Left lung (tissue), 10 donors: ENCODE data around the gene RPL37. TPM values are rescaled to one million over a fixed set of nuclear protein-coding genes. Genes with fewer than 3 reads are reported as not detected.

Experiments
- ATAC-seq: fragments of 200-7000 bp; cut with Tn5 transposase; one replicate; pipeline ENCODE4 v1.9.1; 2020; ENCODE audit warnings: moderate library complexity
- DNase-seq, 4 donors: peaks; one replicate each; pipeline ENCODE4 v3.0.0-alpha.2; 2013 to 2020
- H3K27ac ChIP-seq, 2 donors: fragments of 200-600 bp; sonication (generic) in 1 of 2; one replicate each; pipeline versions ENCODE4 v1.5.0 to v1.8.0; 2020 to 2021
- H3K27me3 ChIP-seq, 2 donors: fragments of 200-600 bp; sonication (generic) in 1 of 2; one replicate each; pipeline versions ENCODE4 v1.5.0 to v1.8.0; 2020 to 2021
- H3K36me3 ChIP-seq, 2 donors: fragments of 200-600 bp; sonication (generic) in 1 of 2; one replicate each; pipeline versions ENCODE4 v1.5.0 to v1.8.0; 2020 to 2021
- H3K4me1 ChIP-seq, 2 donors: fragments of 200-600 bp; one replicate each; pipeline ENCODE4 v1.8.0; 2021
- H3K4me3 ChIP-seq, 2 donors: fragments of 200-600 bp; sonication (generic) in 1 of 2; one replicate each; pipeline versions ENCODE4 v1.5.0 to v1.8.0; 2020 to 2021; ENCODE audit warnings: mild to moderate bottlenecking in 1 of 2
- H3K9me3 ChIP-seq, 2 donors: fragments of 200-600 bp; sonication (generic) in 1 of 2; one replicate each; pipeline versions ENCODE4 v1.5.0 to v1.8.0; 2020 to 2021
- intact Hi-C, 2 donors: fragments of 100-400 bp; cut with DNase I; formaldehyde crosslinking; loops; one replicate each; pipeline versions ENCODE4 v1.11.2 to v1.14.2; 2022
- polyA plus RNA-seq, 6 donors: library from polyadenylated mRNA; unstranded; fragments of 120-200 nt; gene quantifications; one replicate each; pipeline ENCODE4 v1.2.1, GENCODE V29; 2013; ENCODE audit not compliant: insufficient read length in 6 of 6
- total RNA-seq, 2 donors: library from RNA; stranded (reverse); fragmentation: NEBNext Ultra II Directional; extraction: Animal tissue kit (Norgen Biotek cat#: 25700); gene quantifications; one replicate each; pipeline ENCODE4 v1.2.1, GENCODE V29; 2021
- TF ChIP-seq, protein P1 (sequence below), 2 donors: fragments of 200-600 bp; sonication (generic) in 1 of 2; IDR thresholded peaks; one replicate each; pipeline versions ENCODE4 v1.5.0 to v1.8.0; 2021; ENCODE audit warnings: antibody characterized with exemption in 2 of 2
- donor health status: DM: no; HTN: yes; CAD: no.
- donor health status: DM: no; HTN: no; CAD: no.

The RPL37 gene
- total and polyA plus RNA-seq, 8 donors, result 941 to 2,731 (median 2,301) TPM

GRCh38 chr5:40776658-40776977 lies 58.4 kb downstream of the RPL37 start:
- intact Hi-C loops, result no loop called here
- Histone ChIP-seq H3K9me3 (no peaks in the 10 kb centered on the region), H3K27me3 (no peaks in the 10 kb centered on the region), H3K4me1 (peaks cover 0 to 37% of the 10 kb centered on the region in 2 donors), H3K27ac (peak overlapping the region in 1 of 2 donors; percentile 49), H3K36me3 (peaks cover 3 to 38% of the 10 kb centered on the region in 2 donors), H3K4me3 (no peak overlapping the region)
- TF ChIP-seq, protein P1, sequence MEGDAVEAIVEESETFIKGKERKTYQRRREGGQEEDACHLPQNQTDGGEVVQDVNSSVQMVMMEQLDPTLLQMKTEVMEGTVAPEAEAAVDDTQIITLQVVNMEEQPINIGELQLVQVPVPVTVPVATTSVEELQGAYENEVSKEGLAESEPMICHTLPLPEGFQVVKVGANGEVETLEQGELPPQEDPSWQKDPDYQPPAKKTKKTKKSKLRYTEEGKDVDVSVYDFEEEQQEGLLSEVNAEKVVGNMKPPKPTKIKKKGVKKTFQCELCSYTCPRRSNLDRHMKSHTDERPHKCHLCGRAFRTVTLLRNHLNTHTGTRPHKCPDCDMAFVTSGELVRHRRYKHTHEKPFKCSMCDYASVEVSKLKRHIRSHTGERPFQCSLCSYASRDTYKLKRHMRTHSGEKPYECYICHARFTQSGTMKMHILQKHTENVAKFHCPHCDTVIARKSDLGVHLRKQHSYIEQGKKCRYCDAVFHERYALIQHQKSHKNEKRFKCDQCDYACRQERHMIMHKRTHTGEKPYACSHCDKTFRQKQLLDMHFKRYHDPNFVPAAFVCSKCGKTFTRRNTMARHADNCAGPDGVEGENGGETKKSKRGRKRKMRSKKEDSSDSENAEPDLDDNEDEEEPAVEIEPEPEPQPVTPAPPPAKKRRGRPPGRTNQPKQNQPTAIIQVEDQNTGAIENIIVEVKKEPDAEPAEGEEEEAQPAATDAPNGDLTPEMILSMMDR (IDR thresholded peaks at IDR 0.05), result no peak
- no peak for ATAC-seq
- DNase-seq, result no peak

DNA sequence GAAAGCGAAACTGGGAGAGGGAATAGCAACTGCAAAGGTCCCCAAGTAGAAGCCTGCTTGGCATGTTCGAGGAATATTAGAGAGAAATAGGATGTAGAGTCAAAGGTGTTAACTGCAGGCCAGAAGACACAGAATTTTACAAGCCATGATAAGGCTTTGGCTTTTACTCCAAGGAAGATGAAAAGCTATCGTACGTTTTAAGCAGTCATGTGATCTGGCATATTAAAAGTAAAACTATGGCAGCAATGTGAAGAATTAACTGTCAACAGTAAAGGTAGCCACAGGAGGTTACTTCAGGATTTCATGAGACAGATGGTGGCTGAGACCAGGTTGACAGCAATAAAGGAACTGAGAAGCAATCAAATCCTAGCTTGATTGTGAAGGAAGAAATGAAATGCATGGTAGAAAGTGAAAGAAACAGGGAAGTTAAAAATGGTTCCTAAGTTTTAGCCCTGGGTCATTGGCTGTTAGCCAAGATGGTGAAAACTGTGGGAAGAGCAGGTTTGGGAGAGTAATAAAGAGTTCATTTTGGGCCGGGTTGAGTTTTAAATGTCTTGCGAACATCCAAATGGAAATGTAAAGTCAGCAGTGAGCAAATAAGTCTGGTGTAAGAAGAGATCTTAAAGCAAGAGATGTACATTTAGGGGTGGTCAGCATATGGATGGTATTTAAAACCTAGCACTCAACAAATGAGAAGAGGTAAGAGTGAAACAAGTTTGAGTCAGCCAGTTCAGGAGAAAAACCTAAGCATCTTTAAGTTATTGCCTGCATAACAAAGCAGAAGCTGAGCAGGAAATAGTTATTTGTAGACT lies 59.0 kb downstream of the RPL37 start:
- H3K27ac ChIP-seq, result peak overlapping the region in 1 of 2 donors; percentile 49
- H3K36me3 ChIP-seq, result peaks cover 3 to 44% of the 10 kb centered on the region in 2 donors
- no peaks in the 10 kb centered on the region for H3K27me3 ChIP-seq
- TF ChIP-seq, protein P1 (IDR thresholded peaks at IDR 0.05), result no peak
- H3K4me1 ChIP-seq, result peaks cover 0 to 32% of the 10 kb centered on the region in 2 donors
- intact Hi-C loops, result no loop called here
- H3K9me3 ChIP-seq, result no peaks in the 10 kb centered on the region
- no peak overlapping the region for H3K4me3 ChIP-seq
- peak; percentile 18 for ATAC-seq
- DNase-seq, result no peak

Other genes with a start within 250 kb of the RPL37 start
- 10 to 100 TPM; 17.1 to 28.4 TPM for gene PTGER4, start 155.3 kb downstream of the RPL37 start, total RNA-seq
- 1 to 10 TPM; 2.0 to 4.2 (median 3.3) TPM for gene PTGER4, start 155.3 kb downstream of the RPL37 start, polyA plus RNA-seq
- gene TTC33, start 79.3 kb downstream of the RPL37 start, total RNA-seq, result 10 to 100 TPM; 11.1 to 12.7 TPM
- gene TTC33, start 79.3 kb downstream of the RPL37 start, polyA plus RNA-seq, result 10 to 100 TPM; 29.1 to 41.0 (median 35.1) TPM
- 10 to 100 TPM; 71.6 to 85.7 TPM for gene PRKAA1, start 36.8 kb downstream of the RPL37 start, total RNA-seq
- gene PRKAA1, start 36.8 kb downstream of the RPL37 start, polyA plus RNA-seq, result 10 to 100 TPM; 71.2 to 82.7 (median 78.4) TPM
- 10 to 100 TPM; 18.3 to 28.9 TPM for gene CARD6, start 6.1 kb upstream of the RPL37 start, total RNA-seq
- gene CARD6, start 6.1 kb upstream of the RPL37 start, polyA plus RNA-seq, result 1 to 10 TPM; 5.9 to 8.0 (median 6.6) TPM
- gene C7, start 74.3 kb upstream of the RPL37 start, total RNA-seq, result 100 to 1,000 TPM; 253 to 376 TPM
- gene C7, start 74.3 kb upstream of the RPL37 start, polyA plus RNA-seq, result 100 to 1,000 TPM; 383 to 559 (median 521) TPM
- gene MROH2B, start 236.1 kb upstream of the RPL37 start, total RNA-seq, result not detected
- gene MROH2B, start 236.1 kb upstream of the RPL37 start, polyA plus RNA-seq, result 1 to 10 TPM in 1 of 6 donors, under 1 TPM in 5; 0.20 to 2.7 (median 0.63) TPM